Measurements from ENCODE around the gene SGK2.
A peak's percentile ranks its signal among the peaks of the same experiment; 100 is the strongest.

Gene SGK2

GRCh38 chr20:43558412-43559146 lies at the start of gene SGK2:
Gene SGK2, plus strand, starts transcription at chr20:43559027. Its CDS starts 7,469 bp downstream, at chr20:43566496.
- no peak for DNase-seq

DNA sequence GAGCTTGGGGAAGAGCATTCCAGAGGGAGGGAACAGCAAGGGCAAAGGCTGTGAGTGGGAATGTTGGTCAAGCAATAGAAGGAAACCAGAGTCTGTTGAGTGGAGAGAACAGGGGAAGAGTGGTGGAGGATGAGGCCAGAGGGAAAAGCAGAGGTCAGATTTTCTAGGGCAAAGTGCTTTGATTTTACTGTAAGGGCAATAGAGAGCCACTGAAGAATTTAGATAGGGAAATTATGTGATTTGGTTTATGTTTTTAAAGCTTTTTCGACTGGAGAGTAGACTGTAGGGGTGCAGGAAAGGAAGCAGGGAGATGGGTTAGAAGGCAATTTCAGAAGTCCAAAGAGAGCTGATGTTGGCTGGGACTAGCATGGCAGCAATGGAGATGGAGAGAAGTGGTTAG lies 46.9 kb upstream of the SGK2 start:
- no peak for DNase-seq

GRCh38 chr20:43513372-43513930 lies 45.4 kb upstream of the SGK2 start:
- DNase-seq, result no peak

DNA sequence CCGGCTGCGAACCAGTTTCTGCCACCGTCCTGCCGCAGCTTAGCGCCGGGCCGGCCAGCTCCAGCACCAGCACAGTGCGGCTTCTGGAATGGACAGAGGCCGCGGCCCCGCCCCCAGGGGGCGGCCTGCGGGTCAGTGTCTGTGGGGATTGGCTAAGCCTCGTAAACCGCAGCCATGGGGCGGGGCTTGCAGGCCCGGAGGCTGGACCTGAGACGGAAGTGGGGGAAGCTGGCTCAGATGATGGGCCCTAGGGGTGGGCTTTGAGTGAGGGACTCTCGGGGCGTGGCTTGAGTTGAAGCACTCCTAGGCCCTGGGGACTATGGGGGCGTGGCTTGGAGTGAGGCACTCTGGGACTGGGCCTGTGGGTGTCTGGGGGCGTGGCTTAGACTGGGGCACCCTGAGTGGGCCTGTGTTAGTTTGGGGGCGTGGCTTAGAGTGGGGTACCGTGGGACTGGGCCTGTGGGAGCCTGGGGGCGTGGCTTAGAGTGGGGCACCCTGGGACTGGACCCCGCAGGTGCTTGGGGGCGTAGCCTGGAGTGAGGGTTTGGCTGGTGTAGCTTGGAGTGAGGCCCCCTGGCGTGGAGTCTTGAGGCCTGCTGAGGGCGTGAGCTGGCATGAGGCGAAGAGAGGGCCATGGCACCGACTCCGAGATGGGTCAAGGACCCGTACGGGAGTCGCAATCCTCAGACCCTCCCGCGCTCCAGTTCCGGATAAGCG lies 44.7 kb upstream of the SGK2 start:
- DNase-seq, result peak; percentile 86

- no peak for DNase-seq
Measured at GRCh38 chr20:43514648-43514999, 44.2 kb upstream of the SGK2 start.

- no peak for DNase-seq
Measured at GRCh38 chr20:43515628-43516027, 43.2 kb upstream of the SGK2 start.

DNA sequence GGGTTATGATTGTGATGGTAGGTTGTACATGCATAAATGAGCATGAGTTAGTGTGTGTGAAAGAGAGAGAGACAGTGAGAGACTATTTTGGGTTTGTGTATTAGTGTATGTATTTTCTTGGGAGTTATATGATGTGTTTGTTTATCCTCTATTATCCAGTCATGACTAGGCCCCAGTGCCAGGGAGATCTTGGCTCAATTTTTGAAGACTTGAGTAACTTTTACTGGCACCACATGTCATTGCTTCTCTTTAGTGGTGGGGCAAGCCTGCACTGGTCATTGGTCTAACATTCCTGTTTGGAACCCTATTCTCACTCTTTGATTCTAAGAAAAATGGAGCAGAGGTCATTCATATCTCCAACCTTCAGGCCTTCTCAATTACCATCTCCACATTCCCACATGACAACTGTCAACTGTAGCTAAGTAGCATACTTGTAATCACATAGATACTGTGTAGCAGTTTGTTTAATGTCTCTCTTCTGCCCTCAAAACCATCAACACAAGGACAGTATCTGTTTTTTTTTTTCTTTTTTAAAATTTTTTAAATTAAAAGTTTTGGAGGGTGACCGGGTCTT lies 42.5 kb upstream of the SGK2 start:
- DNase-seq, result no peak

GRCh38 chr20:43520074-43520630 lies 38.7 kb upstream of the SGK2 start:
- DNase-seq, result no peak

- DNase-seq, result no peak
Measured at GRCh38 chr20:43525021-43525420, 33.8 kb upstream of the SGK2 start.

GRCh38 chr20:43528258-43528875 lies 30.5 kb upstream of the SGK2 start:
- DNase-seq, result no peak

DNA sequence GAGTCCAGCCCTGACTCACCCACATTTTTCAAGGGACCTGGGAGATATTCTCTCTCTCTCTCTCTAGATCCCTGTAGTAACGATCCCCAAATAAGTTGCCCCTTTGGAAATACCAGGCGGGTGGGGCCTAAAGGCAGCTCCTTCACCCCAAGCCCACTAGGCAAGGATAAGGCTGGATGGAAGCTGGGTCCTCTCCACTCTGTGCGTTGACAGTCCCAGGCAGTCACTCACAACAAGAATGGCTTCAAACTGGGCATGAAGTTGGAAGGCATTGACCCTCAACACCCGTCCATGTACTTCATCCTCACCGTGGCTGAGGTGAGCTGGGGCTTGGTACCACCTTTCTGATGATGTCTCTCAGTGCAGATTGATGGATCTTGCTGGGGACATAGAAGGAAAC lies 29.8 kb upstream of the SGK2 start:
- no peak for DNase-seq

DNA sequence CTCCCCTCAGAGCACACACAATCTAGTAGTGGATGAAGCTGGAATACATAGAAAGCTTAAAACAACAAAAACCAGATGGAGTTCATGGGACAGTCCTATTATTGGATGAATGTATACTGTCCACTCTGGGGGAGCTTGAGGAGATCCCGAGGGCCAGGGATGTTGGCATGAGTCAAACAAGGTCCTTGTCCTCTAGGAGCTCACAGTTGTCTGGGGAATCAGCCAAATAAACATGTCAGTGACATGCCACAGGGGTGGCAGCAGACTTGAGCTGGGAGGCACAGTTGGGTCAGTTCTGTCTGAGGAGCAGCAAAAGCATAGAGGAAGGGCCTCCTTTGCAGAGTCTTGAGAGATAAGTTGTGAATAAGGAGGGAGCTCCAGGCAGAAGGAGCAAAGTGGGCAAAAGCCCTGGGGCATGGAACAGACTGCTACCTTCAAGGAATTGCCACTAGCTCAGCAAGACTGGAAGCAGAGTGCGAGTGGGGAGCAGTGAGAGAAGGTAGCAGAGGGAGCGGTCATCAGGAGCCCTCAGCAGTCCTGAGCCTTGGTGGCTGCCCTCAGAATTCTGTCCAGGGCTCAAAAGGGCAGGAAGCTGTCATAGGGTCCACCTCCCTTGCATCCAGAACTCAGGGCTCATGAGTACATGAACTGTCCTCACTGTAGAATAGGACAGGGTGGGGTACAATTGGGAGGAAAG lies 29.2 kb upstream of the SGK2 start:
- DNase-seq, result no peak

DNA sequence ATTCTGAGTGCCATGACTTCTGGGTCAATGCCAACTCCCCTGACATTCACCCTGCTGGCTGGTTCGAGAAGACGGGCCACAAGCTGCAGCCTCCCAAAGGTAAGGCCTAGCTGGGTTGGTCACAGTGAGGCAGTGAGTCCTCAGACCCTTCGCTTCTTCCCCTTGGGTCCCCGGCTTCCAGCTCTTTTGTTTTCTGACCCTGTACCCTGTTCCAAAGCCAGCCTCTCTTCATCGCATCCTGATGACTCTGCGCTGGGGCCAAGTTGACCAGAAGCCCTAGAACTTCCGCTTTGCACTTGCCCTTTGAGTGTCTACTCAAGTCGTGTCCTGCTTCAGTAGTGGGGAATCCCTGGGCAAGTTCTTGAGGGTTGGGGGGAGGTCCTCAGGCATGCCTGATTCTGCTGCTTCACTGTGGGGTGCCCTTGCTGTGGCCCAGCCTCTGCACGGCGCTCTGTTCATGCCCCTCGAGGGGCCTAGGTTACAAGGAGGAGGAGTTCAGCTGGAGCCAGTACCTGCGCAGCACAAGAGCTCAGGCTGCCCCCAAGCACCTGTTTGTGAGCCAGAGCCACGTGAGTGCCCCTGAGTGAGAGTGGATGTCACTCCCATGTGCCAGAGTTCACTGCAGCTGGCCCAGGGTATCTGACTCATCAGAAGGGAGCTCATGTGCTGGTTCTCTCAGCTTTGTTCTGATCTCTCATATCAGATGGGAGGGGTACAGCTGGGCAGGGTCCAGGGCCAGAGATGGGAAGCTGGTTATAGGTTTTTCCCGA lies 28.3 kb upstream of the SGK2 start:
- DNase-seq, result no peak

DNA sequence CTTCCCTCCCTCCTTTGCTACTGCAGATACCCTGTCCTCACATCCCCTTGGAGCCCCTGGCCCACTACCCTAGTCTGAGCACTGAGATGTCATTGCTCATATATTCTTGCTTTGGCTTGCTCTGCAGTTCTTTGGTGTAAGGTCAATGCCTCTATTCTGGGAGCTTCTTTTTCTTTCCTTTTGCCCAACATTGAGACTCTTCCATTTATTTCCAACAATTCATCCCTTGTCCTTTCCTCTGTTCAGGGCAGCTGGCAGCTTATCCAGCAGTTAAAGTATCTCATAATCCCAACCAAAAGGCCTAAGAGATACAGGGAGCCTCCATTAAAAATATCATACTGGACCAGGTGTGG lies 27.8 kb upstream of the SGK2 start:
- no peak for DNase-seq

- no peak for DNase-seq
Measured at GRCh38 chr20:43532416-43533055, 26.3 kb upstream of the SGK2 start.

- no peak for DNase-seq
Measured at GRCh38 chr20:43533060-43533459, 25.8 kb upstream of the SGK2 start.

DNA sequence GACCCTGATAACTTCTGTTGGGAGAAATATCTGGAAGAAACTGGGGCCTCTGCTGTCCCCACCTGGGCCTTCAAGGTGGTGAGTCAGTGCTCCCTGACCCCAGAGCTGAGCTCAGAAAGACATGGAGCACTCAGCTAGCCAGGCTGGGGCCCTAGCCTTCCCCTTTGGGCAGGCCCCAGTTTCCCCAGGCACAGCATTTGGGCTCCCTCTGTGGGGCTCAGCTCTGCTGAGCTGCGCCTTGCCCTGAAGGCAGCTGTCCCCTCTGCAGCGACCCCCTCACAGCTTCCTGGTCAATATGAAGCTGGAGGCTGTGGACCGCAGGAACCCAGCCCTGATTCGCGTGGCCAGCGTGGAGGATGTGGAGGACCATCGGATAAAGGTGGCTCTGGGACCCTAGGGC lies 24.8 kb upstream of the SGK2 start:
- DNase-seq, result no peak

GRCh38 chr20:43534791-43535350 lies 24.0 kb upstream of the SGK2 start:
- no peak for DNase-seq

GRCh38 chr20:43535370-43536004 lies 23.3 kb upstream of the SGK2 start:
- DNase-seq, result no peak

- no peak for DNase-seq
Measured at GRCh38 chr20:43536041-43536816, 22.6 kb upstream of the SGK2 start.

All from activated T-cell treated with anti-CD3 and anti-CD28 coated beads for 4 hours (primary cell).